ENCODE results near the gene TCL1B.

Gene TCL1B, protein sequence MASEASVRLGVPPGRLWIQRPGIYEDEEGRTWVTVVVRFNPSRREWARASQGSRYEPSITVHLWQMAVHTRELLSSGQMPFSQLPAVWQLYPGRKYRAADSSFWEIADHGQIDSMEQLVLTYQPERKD

DNA sequence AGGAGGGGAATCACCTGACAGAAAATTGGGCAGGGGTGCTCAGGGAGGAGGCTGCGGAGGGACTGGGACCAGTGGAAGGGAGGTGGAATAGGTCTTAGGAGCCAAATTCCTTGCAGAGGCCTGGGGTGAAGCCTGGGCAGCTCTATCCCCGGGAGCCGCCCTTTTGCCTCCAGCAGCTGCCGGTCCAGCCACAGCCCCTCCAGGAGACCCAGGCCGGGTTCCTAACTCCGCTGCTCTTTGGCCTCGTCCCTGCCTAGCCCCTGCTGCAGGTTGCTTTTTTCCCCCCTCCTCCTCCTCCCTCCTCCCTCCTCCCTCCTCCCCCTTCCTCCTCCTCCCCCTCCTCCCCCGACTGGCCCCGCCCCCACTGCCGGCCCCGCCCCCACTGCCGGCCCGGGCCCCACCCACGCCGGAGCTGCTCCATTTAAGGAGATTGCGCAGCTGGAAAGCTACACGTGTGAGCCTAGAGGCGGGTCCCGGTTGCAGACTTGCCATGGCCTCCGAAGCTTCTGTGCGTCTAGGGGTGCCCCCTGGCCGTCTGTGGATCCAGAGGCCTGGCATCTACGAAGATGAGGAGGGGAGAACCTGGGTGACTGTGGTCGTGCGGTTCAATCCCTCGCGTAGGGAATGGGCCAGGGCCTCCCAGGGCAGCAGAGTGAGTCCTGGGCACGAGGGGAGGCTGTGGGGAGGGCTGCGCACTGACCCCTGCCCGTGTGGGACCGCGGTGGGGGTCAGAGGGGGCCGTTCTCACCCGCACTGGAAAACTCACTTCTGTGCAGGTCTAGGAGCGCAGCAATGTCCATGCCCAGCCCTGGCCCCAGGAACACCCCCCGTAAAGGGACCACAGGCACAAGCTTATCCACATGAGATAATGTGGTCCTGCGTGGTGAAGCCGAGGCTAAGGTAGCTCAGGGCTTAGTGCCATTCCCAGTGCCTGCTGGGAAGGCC is at the start of gene TCL1B:
Gene TCL1B, plus strand, starts transcription at position 449 of the 945 bp plus-strand sequence. Its CDS starts 42 bp downstream, at position 491.
- TF ChIP-seq, protein P1, sequence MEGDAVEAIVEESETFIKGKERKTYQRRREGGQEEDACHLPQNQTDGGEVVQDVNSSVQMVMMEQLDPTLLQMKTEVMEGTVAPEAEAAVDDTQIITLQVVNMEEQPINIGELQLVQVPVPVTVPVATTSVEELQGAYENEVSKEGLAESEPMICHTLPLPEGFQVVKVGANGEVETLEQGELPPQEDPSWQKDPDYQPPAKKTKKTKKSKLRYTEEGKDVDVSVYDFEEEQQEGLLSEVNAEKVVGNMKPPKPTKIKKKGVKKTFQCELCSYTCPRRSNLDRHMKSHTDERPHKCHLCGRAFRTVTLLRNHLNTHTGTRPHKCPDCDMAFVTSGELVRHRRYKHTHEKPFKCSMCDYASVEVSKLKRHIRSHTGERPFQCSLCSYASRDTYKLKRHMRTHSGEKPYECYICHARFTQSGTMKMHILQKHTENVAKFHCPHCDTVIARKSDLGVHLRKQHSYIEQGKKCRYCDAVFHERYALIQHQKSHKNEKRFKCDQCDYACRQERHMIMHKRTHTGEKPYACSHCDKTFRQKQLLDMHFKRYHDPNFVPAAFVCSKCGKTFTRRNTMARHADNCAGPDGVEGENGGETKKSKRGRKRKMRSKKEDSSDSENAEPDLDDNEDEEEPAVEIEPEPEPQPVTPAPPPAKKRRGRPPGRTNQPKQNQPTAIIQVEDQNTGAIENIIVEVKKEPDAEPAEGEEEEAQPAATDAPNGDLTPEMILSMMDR (IDR thresholded peaks at IDR 0.05; ENCODE audit: low read depth, low read length) = no peak
- TF ChIP-seq MYC (IDR thresholded peaks at IDR 0.05; ENCODE audit: low read depth, low read length) (no peak), POLR2A (IDR thresholded peaks at IDR 0.05; ENCODE audit: extremely low read depth, insufficient read length) (no peak), MAX (IDR thresholded peaks at IDR 0.05; ENCODE audit: low read depth, low read length) (no peak)
- H3K4me3 ChIP-seq (ENCODE audit: low read depth, low read length) = no peak within 1 kb of the TSS
- DNase-seq (ENCODE audit: low read depth) = no peak

- TF ChIP-seq MAX (IDR thresholded peaks at IDR 0.05; ENCODE audit: low read depth, low read length) (no peak), POLR2A (IDR thresholded peaks at IDR 0.05; ENCODE audit: extremely low read depth, insufficient read length) (no peak), MYC (IDR thresholded peaks at IDR 0.05; ENCODE audit: low read depth, low read length) (no peak)
- TF ChIP-seq, protein P1 (IDR thresholded peaks at IDR 0.05; ENCODE audit: low read depth, low read length) = no peak
- DNase-seq (ENCODE audit: low read depth) = no peak
- H3K4me3 ChIP-seq (ENCODE audit: low read depth, low read length) = no peak overlapping the region
Measured at GRCh38 chr14:95644981-95645380, 41.2 kb upstream of the TCL1B start.

- TF ChIP-seq MAX (IDR thresholded peaks at IDR 0.05; ENCODE audit: low read depth, low read length) (no peak), MYC (IDR thresholded peaks at IDR 0.05; ENCODE audit: low read depth, low read length) (no peak), POLR2A (IDR thresholded peaks at IDR 0.05; ENCODE audit: extremely low read depth, insufficient read length) (no peak)
- TF ChIP-seq, protein P1 (IDR thresholded peaks at IDR 0.05; ENCODE audit: low read depth, low read length) = no peak
- no peak overlapping the region for H3K4me3 ChIP-seq (ENCODE audit: low read depth, low read length)
- no peak for DNase-seq (ENCODE audit: low read depth)
Measured at GRCh38 chr14:95645389-95645996, 40.7 kb upstream of the TCL1B start.

DNA sequence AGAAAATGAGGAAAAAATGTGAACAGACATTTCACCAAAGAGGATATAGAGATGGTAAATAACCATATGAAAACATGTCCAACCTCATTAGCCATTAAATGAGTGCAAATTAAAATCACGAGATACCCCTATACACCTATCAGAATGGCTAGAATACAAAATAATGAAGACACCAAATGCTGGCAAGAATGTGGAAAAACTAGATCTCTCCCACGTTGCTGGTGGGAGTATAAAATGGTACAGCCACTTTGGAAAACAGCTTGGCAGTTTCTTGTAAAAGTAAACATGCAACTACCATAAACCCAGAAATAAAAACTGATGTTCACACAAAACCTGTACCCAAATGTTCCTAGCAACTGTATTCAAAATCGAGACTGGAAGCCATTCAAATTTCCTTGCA is 38.3 kb upstream of the TCL1B start:
- no peak overlapping the region for H3K4me3 ChIP-seq (ENCODE audit: low read depth, low read length)
- DNase-seq (ENCODE audit: low read depth) = no peak
- TF ChIP-seq, protein P1 (IDR thresholded peaks at IDR 0.05; ENCODE audit: low read depth, low read length) = no peak
- TF ChIP-seq MYC (IDR thresholded peaks at IDR 0.05; ENCODE audit: low read depth, low read length) (no peak), MAX (IDR thresholded peaks at IDR 0.05; ENCODE audit: low read depth, low read length) (no peak), POLR2A (IDR thresholded peaks at IDR 0.05; ENCODE audit: extremely low read depth, insufficient read length) (no peak)

- no peak for DNase-seq (ENCODE audit: low read depth)
- H3K4me3 ChIP-seq (ENCODE audit: low read depth, low read length) = no peak overlapping the region
- TF ChIP-seq MYC (IDR thresholded peaks at IDR 0.05; ENCODE audit: low read depth, low read length) (no peak), MAX (IDR thresholded peaks at IDR 0.05; ENCODE audit: low read depth, low read length) (no peak), POLR2A (IDR thresholded peaks at IDR 0.05; ENCODE audit: extremely low read depth, insufficient read length) (no peak)
- TF ChIP-seq, protein P1 (IDR thresholded peaks at IDR 0.05; ENCODE audit: low read depth, low read length) = no peak
Measured at GRCh38 chr14:95649230-95649629, 37.0 kb upstream of the TCL1B start.
